B cell (primary cell): Measurements from ENCODE around the gene TAOK2.

Experiments
- CTCF ChIP-seq: fragments of 200-600 bp; IDR thresholded peaks from one replicate; pipeline ENCODE4 v1.8.0; 2022; ENCODE audit warnings: antibody characterized with exemption, mild to moderate bottlenecking
- EZH2 ChIP-seq: IDR thresholded peaks from 2 replicates; pipeline ENCODE4 v1.6.1; 2012; ENCODE audit warnings: borderline replicate concordance, low read depth, mild to moderate bottlenecking, moderate library complexity, low read length; ENCODE audit not compliant: insufficient read depth, poor library complexity, severe bottlenecking

GRCh38 chr16:30030011-30030685 is 56.5 kb downstream of the TAOK2 start:
- TF ChIP-seq CTCF (no peak), EZH2 (no peak)
